ENCODE measurements around the gene SLC6A9.

DNA sequence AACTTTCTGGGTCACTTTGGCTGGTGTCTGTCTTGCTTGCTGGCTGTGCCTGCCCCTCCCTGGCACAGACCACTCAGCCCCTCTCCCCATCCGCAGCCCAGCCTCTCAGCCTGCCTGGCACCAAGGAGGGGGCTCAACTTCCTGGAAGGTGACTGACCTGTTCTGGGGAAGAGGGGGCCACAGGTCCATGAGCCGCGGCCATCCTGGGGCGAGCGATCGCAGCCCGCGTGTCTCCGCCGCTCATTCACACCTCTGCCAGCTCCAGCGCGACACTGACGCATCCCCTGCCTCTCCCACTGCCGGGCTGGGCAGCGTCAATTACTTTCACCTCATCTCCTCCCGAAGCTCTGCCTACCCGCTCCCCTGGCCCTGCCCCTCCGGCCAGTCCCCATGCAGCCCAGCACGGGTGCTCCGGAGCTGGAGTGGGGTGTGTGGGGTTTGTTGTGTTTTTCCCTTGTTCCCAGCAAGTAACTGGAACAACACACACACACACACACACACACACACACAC is 14.3 kb downstream of the SLC6A9 start:
- TF ChIP-seq, protein P1, sequence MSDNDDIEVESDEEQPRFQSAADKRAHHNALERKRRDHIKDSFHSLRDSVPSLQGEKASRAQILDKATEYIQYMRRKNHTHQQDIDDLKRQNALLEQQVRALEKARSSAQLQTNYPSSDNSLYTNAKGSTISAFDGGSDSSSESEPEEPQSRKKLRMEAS (IDR thresholded peaks at IDR 0.05; ENCODE audit: low read depth, low read length) = no peak
- TF ChIP-seq POLR2A (IDR thresholded peaks at IDR 0.05; ENCODE audit: extremely low read depth, insufficient read length) (no peak), CTCF (IDR thresholded peaks at IDR 0.05; ENCODE audit: low read depth, low read length) (no peak), MYC (IDR thresholded peaks at IDR 0.05; ENCODE audit: low read depth, low read length) (no peak)

Data from NB4 (cell line).